GM23338 (cell line): Measurements from ENCODE around the gene SCARF1.

Experiments
- CREB1 ChIP-seq: fragments of 250-450 bp; sonication (Bioruptor Pico); IDR thresholded peaks from 2 replicates; pipeline ENCODE4 v1.5.0; 2020; ENCODE audit warnings: low read depth, mild to moderate bottlenecking, moderate library complexity
- CTCF ChIP-seq, 2 experiments: fragments of 200-600 bp in 1 of 2; sonication (generic) in 1 of 2; conservative IDR thresholded peaks; 2 replicates each; pipeline versions ENCODE4 v1.5.1 to v1.6.1; 2016 to 2017; ENCODE audit warnings: antibody characterized with exemption in 2 of 2, low read depth in 2 of 2, mild to moderate bottlenecking in 2 of 2, moderate library complexity in 1 of 2
- EZH2 ChIP-seq: fragments of 200-600 bp; sonication (generic); IDR thresholded peaks from one replicate; pipeline ENCODE4 v1.8.0; 2017; ENCODE audit warnings: antibody characterized with exemption, mild to moderate bottlenecking, low read depth; ENCODE audit not compliant: unreplicated experiment
- EZH2phosphoT487 ChIP-seq: fragments of 200-600 bp; sonication (generic); IDR thresholded peaks from one replicate; pipeline ENCODE4 v1.8.1; 2018; ENCODE audit warnings: antibody characterized with exemption; ENCODE audit not compliant: unreplicated experiment
- JUNB ChIP-seq: IDR thresholded peaks from one replicate; pipeline ENCODE4 v1.6.1; 2016; ENCODE audit warnings: antibody characterized with exemption; ENCODE audit not compliant: unreplicated experiment
- NANOG ChIP-seq: IDR thresholded peaks from 2 replicates; pipeline ENCODE4 v1.6.1; 2016; ENCODE audit warnings: antibody characterized with exemption, borderline replicate concordance
- POLR2AphosphoS5 ChIP-seq: IDR thresholded peaks from 2 replicates; pipeline ENCODE4 v1.6.1; 2016; ENCODE audit warnings: antibody characterized with exemption, low read depth
- REST ChIP-seq: IDR thresholded peaks from one replicate; pipeline ENCODE4 v1.6.1; 2018; ENCODE audit warnings: antibody characterized with exemption; ENCODE audit not compliant: unreplicated experiment
- STAT1 ChIP-seq: IDR thresholded peaks from one replicate; pipeline ENCODE4 v1.6.1; 2016; ENCODE audit warnings: antibody characterized with exemption; ENCODE audit not compliant: unreplicated experiment
- ZNF331 ChIP-seq: fragments of 250-450 bp; sonication (Bioruptor Pico); IDR thresholded peaks from 2 replicates; pipeline ENCODE4 v1.5.0; 2020; ENCODE audit warnings: low read depth, mild to moderate bottlenecking, moderate library complexity

GRCh38 chr17:1620486-1620885 lies 25.0 kb downstream of the SCARF1 start:
- no peak for TF ChIP-seq EZH2phosphoT487
- no peak for TF ChIP-seq CTCF (conservative IDR thresholded peaks at IDR 0.05; ENCODE audit: low read depth in 2 of 2)
- TF ChIP-seq REST, result no peak
- no peak for TF ChIP-seq ZNF331 (CRISPR knock-in tag)
- TF ChIP-seq STAT1, result no peak
- TF ChIP-seq POLR2AphosphoS5, result no peak
- no peak for TF ChIP-seq JUNB
- TF ChIP-seq CREB1 (CRISPR knock-in tag), result no peak
- no peak for TF ChIP-seq EZH2
- TF ChIP-seq NANOG, result no peak
